ENCODE measurements around the gene PLCH2.

PLCH2 gene

GRCh38 chr1:2474933-2475371 lies 1.1 kb upstream of the PLCH2 start:
- TF ChIP-seq CTCF (IDR thresholded peaks at IDR 0.05), result no peak

- TF ChIP-seq CTCF (IDR thresholded peaks at IDR 0.05), result no peak
Observed at GRCh38 chr1:2475571-2475970, 518 bp upstream of the PLCH2 start.

GRCh38 chr1:2477309-2477708 lies 1.2 kb downstream of the PLCH2 start:
- TF ChIP-seq CTCF (IDR thresholded peaks at IDR 0.05), result no peak

DNA sequence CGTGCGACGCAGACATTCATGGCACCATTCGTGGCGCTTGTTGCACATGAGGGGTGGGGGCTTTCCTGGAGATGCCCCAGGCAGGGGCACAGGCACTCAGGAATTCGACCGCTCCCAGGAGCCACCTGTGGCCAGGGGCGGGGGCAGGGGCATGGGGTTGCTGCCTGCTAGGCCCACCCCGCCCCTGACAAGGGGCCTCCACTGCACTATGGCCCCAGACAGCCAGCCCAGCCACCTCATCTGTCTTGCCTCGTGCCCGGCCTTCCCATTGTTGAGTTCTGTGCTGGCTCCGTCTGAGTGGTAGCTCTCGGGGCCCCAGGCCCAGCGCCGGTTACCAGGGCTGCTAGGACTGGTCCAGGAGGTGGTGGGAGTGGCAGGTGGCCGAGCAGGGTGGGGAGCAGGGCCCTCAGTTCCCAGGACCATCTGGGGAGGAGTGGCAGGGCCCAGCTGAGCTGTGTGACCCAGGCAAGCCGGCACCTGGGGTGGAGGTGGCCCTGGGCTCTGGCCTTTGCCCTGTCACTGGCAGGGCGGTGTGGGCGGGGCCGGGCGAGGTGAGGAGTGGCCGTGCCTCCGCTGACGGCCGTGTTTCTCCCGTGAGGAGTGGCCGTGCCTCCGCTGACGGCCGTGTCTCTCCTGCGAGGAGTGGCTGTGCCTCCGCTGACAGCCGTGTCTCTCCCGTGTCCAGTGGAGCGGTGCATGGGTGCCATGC lies 1.9 kb downstream of the PLCH2 start:
- no peak for TF ChIP-seq CTCF (IDR thresholded peaks at IDR 0.05)

- TF ChIP-seq CTCF (IDR thresholded peaks at IDR 0.05), result no peak
Observed at GRCh38 chr1:2479186-2479585, 3.1 kb downstream of the PLCH2 start.

- no peak for TF ChIP-seq CTCF (IDR thresholded peaks at IDR 0.05)
Observed at GRCh38 chr1:2479618-2480017, 3.5 kb downstream of the PLCH2 start.

GRCh38 chr1:2480236-2480985 lies 4.3 kb downstream of the PLCH2 start:
- no peak for TF ChIP-seq CTCF (IDR thresholded peaks at IDR 0.05)
